Panc1 (cell line): ENCODE data around the gene SEPTIN1. TPM values are rescaled to one million over a fixed set of nuclear protein-coding genes. Genes with fewer than 3 reads are reported as not detected.

ENCODE experiments used
- ATAC-seq: fragments of 200-7000 bp; cut with Tn5 transposase; 2 replicates; pipeline ENCODE4 v1.9.1; 2020; ENCODE audit warnings: mild to moderate bottlenecking, moderate library complexity
- BruUV-seq: library from RNA; stranded (reverse); fragments of 400-500 nt; replicated peaks from 2 replicates; lab custom pipeline; 2021; lab: Mats Ljungman, UMichigan
- CTCF ChIA-PET: fragments of 300-600 bp; sonication (Branson Sonifier 250); formaldehyde crosslinking; loops from one replicate; lab custom pipeline; 2022; ENCODE audit warnings: antibody characterized with exemption; lab: Charles Lee
- POLR2A ChIA-PET: fragments of 300-600 bp; sonication (Branson Sonifier 250); formaldehyde crosslinking; loops from one replicate; lab custom pipeline; 2022; ENCODE audit warnings: antibody characterized with exemption; lab: Charles Lee
- DNase-seq: peaks from one replicate; pipeline ENCODE4 v3.0.0-alpha.2; 2010; ENCODE audit warnings: low read depth, low spot score
- H3K27ac ChIP-seq: 2 replicates; pipeline ENCODE4 v1.5.1; 2011; ENCODE audit warnings: mild to moderate bottlenecking, low read length, inconsistent platforms
- H3K27me3 ChIP-seq: fragments of 200-500 bp; sonication (Bioruptor generic); 2 replicates; pipeline ENCODE4 v1.6.0; 2014; ENCODE audit warnings: low read length, inconsistent platforms; ENCODE audit not compliant: control insufficient read depth, insufficient read depth
- H3K36me3 ChIP-seq: fragments of 200-500 bp; sonication (Bioruptor generic); 2 replicates; pipeline ENCODE4 v1.5.1; 2014; ENCODE audit warnings: inconsistent platforms, mild to moderate bottlenecking, low read length, moderate library complexity; ENCODE audit not compliant: control insufficient read depth, insufficient read depth
- H3K4me1 ChIP-seq: 2 replicates; pipeline ENCODE4 v1.5.1; 2011; ENCODE audit warnings: inconsistent platforms, mild to moderate bottlenecking, low read length, moderate library complexity; ENCODE audit not compliant: control insufficient read depth, insufficient read depth
- H3K4me3 ChIP-seq, 2 experiments: 2 replicates each; pipeline ENCODE4 v1.5.1; 2011 to 2012; ENCODE audit warnings: low read depth in 2 of 2, low read length in 2 of 2, mild to moderate bottlenecking in 2 of 2, inconsistent platforms in 1 of 2, moderate library complexity in 1 of 2
- H3K9me3 ChIP-seq: fragments of 200-500 bp; sonication (Bioruptor generic); 2 replicates; pipeline ENCODE4 v1.5.1; 2014; ENCODE audit warnings: low read depth, mild to moderate bottlenecking, inconsistent platforms, low read length, moderate library complexity; ENCODE audit not compliant: control insufficient read depth, insufficient read depth
- CTCF ChIP-seq: fragments of 450-650 bp; IDR thresholded peaks from 2 replicates; pipeline ENCODE4 v1.5.1; 2017; ENCODE audit warnings: mild to moderate bottlenecking
- POLR2AphosphoS5 ChIP-seq: IDR thresholded peaks from 2 replicates; pipeline ENCODE4 v1.6.1; 2012; ENCODE audit warnings: mild to moderate bottlenecking, low read depth, low read length, moderate library complexity
- REST ChIP-seq, 2 experiments: IDR thresholded peaks; 2 replicates each; pipeline ENCODE4 v1.6.1; 2011 to 2012; ENCODE audit warnings: low read depth in 2 of 2, control low read depth in 1 of 2, low read length in 1 of 2, mild to moderate bottlenecking in 1 of 2, moderate library complexity in 1 of 2; ENCODE audit not compliant: insufficient read depth in 1 of 2
- SIN3A ChIP-seq: IDR thresholded peaks from 2 replicates; pipeline ENCODE4 v1.6.1; 2012; ENCODE audit warnings: low read depth, mild to moderate bottlenecking, low read length, moderate library complexity, borderline replicate concordance; ENCODE audit not compliant: insufficient read depth
- TCF7L2 ChIP-seq: IDR thresholded peaks from 2 replicates; pipeline ENCODE4 v1.6.1; 2011; ENCODE audit warnings: mild to moderate bottlenecking, low read depth, low read length, inconsistent platforms
- in situ Hi-C: cut with HindIII; loops from 2 replicates; pipeline ENCODE4 v1.10.0; 2016; ENCODE audit warnings: low sequenced_read_pairs, low pct_unique_long_range_greater_than_20kb
- intact Hi-C: fragments of 100-400 bp; cut with micrococcal nuclease; formaldehyde crosslinking; loops from one replicate; pipeline ENCODE4 v1.10.0; 2022; ENCODE audit not compliant: unreplicated experiment
- total RNA-seq: library from RNA; stranded (reverse); gene quantifications from one replicate; pipeline ENCODE4 v1.2.1, GENCODE V29; 2021; ENCODE audit not compliant: unreplicated experiment

The SEPTIN1 gene
- total RNA-seq, 1 experiment from 2014 or later, result 1.7 TPM

GRCh38 chr16:30376461-30376902 lies 5.9 kb downstream of the SEPTIN1 start:
- CTCF ChIA-PET, result no interaction called here
- BruUV-seq, result no TSS peak
- intact Hi-C loops, result no loop called here
- no peaks in the 10 kb centered on the region for H3K27me3 ChIP-seq
- H3K27ac ChIP-seq, result no peak overlapping the region
- in situ Hi-C loops, result no loop called here
- no peak overlapping the region for H3K4me3 ChIP-seq
- POLR2A ChIA-PET, result interaction anchor here (0.6 kb wide), 1 partner anchor 20 kb away, joined by 13 read pairs; no protein-coding TSS in a partner anchor
- ATAC-seq, result no peak
- no peak for DNase-seq
- H3K4me1 ChIP-seq, result peaks cover 9% of the 10 kb centered on the region
- H3K36me3 ChIP-seq, result no peaks in the 10 kb centered on the region; the same call in 1 of the 2 replicates
- no peaks in the 10 kb centered on the region for H3K9me3 ChIP-seq
- no peak for TF ChIP-seq POLR2AphosphoS5
- TF ChIP-seq SIN3A, result no peak
- no peak for TF ChIP-seq TCF7L2

- Histone ChIP-seq H3K4me1 (peaks cover 10% of the 10 kb centered on the region), H3K27ac (no peak overlapping the region), H3K4me3 (no peak overlapping the region), H3K36me3 (no peaks in the 10 kb centered on the region; the same call in 1 of the 2 replicates), H3K9me3 (no peaks in the 10 kb centered on the region), H3K27me3 (no peaks in the 10 kb centered on the region)
- intact Hi-C loops (no loop called here), in situ Hi-C loops (no loop called here)
- no peak for ATAC-seq
- ChIA-PET CTCF (no interaction called here), POLR2A (no interaction called here)
- DNase-seq, result no peak
- no TSS peak for BruUV-seq
- no peak for TF ChIP-seq POLR2AphosphoS5
- TF ChIP-seq CTCF, result no peak
- no peak for TF ChIP-seq SIN3A
- no peak for TF ChIP-seq TCF7L2
- no peak for TF ChIP-seq REST (IDR thresholded peaks at IDR 0.05; ENCODE audit: insufficient read depth in 1 of 2, low read depth in 2 of 2, low read length in 1 of 2)
Observed at GRCh38 chr16:30375864-30376263, 6.5 kb downstream of the SEPTIN1 start.

- ChIA-PET POLR2A (interaction anchor here (0.5 kb wide), 1 partner anchor 52 kb away, joined by 14 read pairs; no protein-coding TSS in a partner anchor), CTCF (no interaction called here)
- Histone ChIP-seq H3K27me3 (no peaks in the 10 kb centered on the region), H3K4me1 (peaks cover 10% of the 10 kb centered on the region), H3K4me3 (no peak within 1 kb of the TSS), H3K36me3 (no peaks in the 10 kb centered on the region; the same call in 1 of the 2 replicates), H3K9me3 (no peaks in the 10 kb centered on the region), H3K27ac (no peak within 1 kb of the TSS)
- TF ChIP-seq REST (IDR thresholded peaks at IDR 0.05; ENCODE audit: insufficient read depth in 1 of 2, low read depth in 2 of 2, low read length in 1 of 2) (no peak), TCF7L2 (no peak), CTCF (no peak), POLR2AphosphoS5 (no peak), SIN3A (no peak)
- in situ Hi-C loops (no loop called here), intact Hi-C loops (no loop called here)
- no peak for DNase-seq
- no TSS peak for BruUV-seq
- ATAC-seq, result no peak
Observed at GRCh38 chr16:30374538-30374937, 7.8 kb downstream of the SEPTIN1 start, which contains the start of gene MYL11. Gene MYL11 (plus strand): TSS chr16:30374802. CDS start chr16:30374858, 56 bp downstream.
